ENCODE results near the gene KIRREL3. TPM values are rescaled to one million over a fixed set of nuclear protein-coding genes. Genes with fewer than 3 reads are reported as not detected.

KIRREL3 gene
- total and polyA plus RNA-seq, 2 of the 4 experiments (the other 2 are of a cell fraction) = 10.9 to 15.9 TPM

- no peak overlapping the region for H3K4ac ChIP-seq (ENCODE audit: low read depth, low read length)
- in situ Hi-C loops (cut with MboI; ENCODE audit: low sequenced_read_pairs) = no loop called here
- H2AFZ ChIP-seq (replicated peaks; ENCODE audit: low read length, poor library complexity) = no peak overlapping the region
- no peak overlapping the region for H2AK9ac ChIP-seq (replicated peaks; ENCODE audit: low read depth, low read length, poor library complexity)
- no peak overlapping the region for H2BK5ac ChIP-seq (ENCODE audit: low read depth, low read length, poor library complexity, severe bottlenecking)
- no peak overlapping the region for H2BK15ac ChIP-seq (ENCODE audit: low read depth, low read length)
- intact Hi-C loops (cut with micrococcal nuclease) = no loop called here
- no peaks in the 10 kb centered on the region for H3K36me3 ChIP-seq (ENCODE audit: control insufficient read depth, insufficient read depth, low read length)
- ATAC-seq (ENCODE audit: low read depth) (no peak), DNase-seq (no peak)
- TF ChIP-seq CTCF (conservative IDR thresholded peaks at IDR 0.05; ENCODE audit: low read depth, low read length) (no peak), RCOR1 (IDR thresholded peaks at IDR 0.05; ENCODE audit: insufficient replicate concordance, low read length) (no peak), BHLHE40 (IDR thresholded peaks at IDR 0.05; ENCODE audit: low read depth, low read length) (no peak), FOS (IDR thresholded peaks at IDR 0.05; ENCODE audit: low read depth, low read length) (no peak), POLR2A (IDR thresholded peaks at IDR 0.05; ENCODE audit: low read depth, low read length) (no peak), CHD1 (IDR thresholded peaks at IDR 0.05; ENCODE audit: low read depth, low read length) (no peak), NFE2L2 (IDR thresholded peaks at IDR 0.05; ENCODE audit: low read depth, low read length) (no peak), MXI1 (IDR thresholded peaks at IDR 0.05; ENCODE audit: borderline replicate concordance, low read depth, low read length) (no peak), MAFK (IDR thresholded peaks at IDR 0.05; ENCODE audit: low read depth, low read length) (no peak), CEBPB (IDR thresholded peaks at IDR 0.05; ENCODE audit: low read depth, low read length) (no peak), RAD21 (IDR thresholded peaks at IDR 0.05; ENCODE audit: low read length) (no peak), RFX5 (IDR thresholded peaks at IDR 0.05; ENCODE audit: low read depth, low read length) (no peak)
- ChIA-PET CTCF (no interaction called here), POLR2A (ENCODE audit: unreplicated experiment) (no interaction called here)
- H4K8ac ChIP-seq (ENCODE audit: low read depth in 2 of 2, low read length in 2 of 2) = no peak overlapping the region
- H4K20me1 ChIP-seq (ENCODE audit: insufficient read depth, low read length) = no peaks in the 10 kb centered on the region
- H3K79me1 ChIP-seq (ENCODE audit: low read depth in 1 of 2, low read length in 2 of 2) = no peaks in the 10 kb centered on the region
- no TSS peak for BruUV-seq (replicated peaks)
- no peaks in the 10 kb centered on the region for H3K4me1 ChIP-seq (ENCODE audit: control insufficient read depth, insufficient read depth, low read length)
- dilution Hi-C loops (cut with HindIII; ENCODE audit: low sequenced_read_pairs, unreplicated experiment) = no loop called here
- H2BK20ac ChIP-seq (ENCODE audit: low read depth, low read length) = no peak overlapping the region
- WGBS, 2 experiments (ENCODE audit: extremely low coverage in 2 of 2, insufficient read length in 1 of 2) = no CpG with 5 or more reads among the region's 2 CpGs
- no peak overlapping the region for H3K27ac ChIP-seq (ENCODE audit: insufficient read depth, low read length)
- H3K9me1 ChIP-seq (ENCODE audit: insufficient read depth, low read length) = no peaks in the 10 kb centered on the region
- no peak overlapping the region for H4K91ac ChIP-seq (ENCODE audit: insufficient read depth, low read depth, low read length)
- H3K18ac ChIP-seq (ENCODE audit: low read depth, low read length) = no peak overlapping the region
- no peaks in the 10 kb centered on the region for H3K9me3 ChIP-seq (ENCODE audit: control insufficient read depth, insufficient read depth, low read length)
- no peak overlapping the region for H3K14ac ChIP-seq (replicated peaks; ENCODE audit: low read depth, low read length)
- H2AK5ac ChIP-seq (ENCODE audit: low read depth, low read length) = no peak overlapping the region
- H3K56ac ChIP-seq (ENCODE audit: extremely low read depth, insufficient read depth, low read length) = no peak overlapping the region
- no peak overlapping the region for H3K23ac ChIP-seq (ENCODE audit: low read depth, low read length)
- no peak overlapping the region for H3K9ac ChIP-seq (ENCODE audit: low read depth, low read length)
- peaks cover 34% of the 10 kb centered on the region for H3K27me3 ChIP-seq (ENCODE audit: control insufficient read depth, insufficient read depth, low read length)
- no peak overlapping the region for H4K5ac ChIP-seq (ENCODE audit: low read depth, low read length)
- no peak overlapping the region for H3K4me2 ChIP-seq (ENCODE audit: low read depth, low read length)
- H2BK120ac ChIP-seq (ENCODE audit: low read depth, low read length) = no peak overlapping the region
- H3K4me3 ChIP-seq (ENCODE audit: insufficient read depth, low read depth, low read length) = no peak overlapping the region
Observed at GRCh38 chr11:127049486-127049885, 48.9 kb upstream of the KIRREL3 start.

Measured in IMR-90 (cell line).